Spinal cord (tissue), 10 donors: ENCODE results near the gene ZBED4. TPM values are rescaled to one million over a fixed set of nuclear protein-coding genes. Genes with fewer than 3 reads are reported as not detected.

Source experiments
- DNase-seq, 6 donors: peaks; one replicate each; pipeline versions ENCODE4 v3.0.0 to v3.0.0-alpha.2; 2013 to 2015; ENCODE audit warnings: low spot score in 6 of 6, low read depth in 4 of 6
- H3K27ac ChIP-seq: one replicate; pipeline ENCODE4 v1.5.1; 2013; ENCODE audit warnings: low read depth, low read length, control low read depth
- H3K27me3 ChIP-seq: one replicate; pipeline ENCODE4 v1.6.1; 2013; ENCODE audit warnings: low read length; ENCODE audit not compliant: control insufficient read depth, insufficient read depth
- H3K36me3 ChIP-seq: one replicate; pipeline ENCODE4 v1.6.1; 2013; ENCODE audit warnings: low read length; ENCODE audit not compliant: control insufficient read depth, insufficient read depth
- H3K4me1 ChIP-seq: one replicate; pipeline ENCODE4 v1.6.1; 2013; ENCODE audit warnings: low read length; ENCODE audit not compliant: control insufficient read depth, insufficient read depth
- H3K4me3 ChIP-seq: one replicate; pipeline ENCODE4 v1.5.1; 2013; ENCODE audit warnings: low read depth, low read length, control low read depth
- H3K9me3 ChIP-seq: one replicate; pipeline ENCODE4 v1.6.1; 2013; ENCODE audit warnings: low read length; ENCODE audit not compliant: control insufficient read depth, insufficient read depth
- WGBS: methylation state at CpG from one replicate; pipeline ENCODE4 v1.1.5; 2013; ENCODE audit warnings: missing lambda C conversion rate; ENCODE audit not compliant: insufficient coverage; 5-methylcytosine and 5-hydroxymethylcytosine counted together
- polyA plus RNA-seq, 2 donors: library from polyadenylated mRNA; unstranded; fragments of 120-200 nt; gene quantifications; one replicate each; pipeline ENCODE4 v1.2.1, GENCODE V29; 2013; ENCODE audit not compliant: insufficient read length in 2 of 2
- total RNA-seq, 2 donors: library from RNA; depleted of rRNA in 1 of 2; stranded (reverse); fragments of 120-200 nt in 1 of 2; fragments of >200 nt in 1 of 2; gene quantifications; one replicate each; pipeline versions ENCODE4 v1.2.3 to v1.2.4, GENCODE V29; 2013 to 2014
- donor health status: healthy.

Gene ZBED4
- total and polyA plus RNA-seq, 4 donors: 8.5 to 15.6 (median 11.8) TPM

DNA sequence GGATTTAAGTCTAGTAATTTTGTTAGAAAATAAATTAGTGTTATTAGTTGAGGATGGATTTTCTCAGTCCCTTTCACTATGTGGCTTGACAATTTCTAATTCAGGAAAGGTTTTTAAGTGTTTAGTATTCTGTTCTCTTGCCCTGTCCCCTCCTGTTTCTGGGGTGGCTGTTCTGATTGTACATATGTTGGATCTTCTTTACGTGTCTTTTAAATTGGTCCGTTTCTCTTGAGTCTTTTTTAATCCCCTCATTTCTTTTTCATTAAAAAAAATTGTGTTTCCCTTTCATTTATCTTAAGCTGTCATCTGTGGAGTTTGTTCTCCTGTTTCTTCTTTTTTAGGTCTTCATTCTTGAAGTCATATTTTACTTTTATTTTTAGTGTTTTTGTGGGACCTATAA lies 12.5 kb downstream of the ZBED4 start:
- Histone ChIP-seq H3K9me3 (peaks cover 6% of the 10 kb centered on the region), H3K4me3 (no peak overlapping the region), H3K27ac (no peak overlapping the region), H3K27me3 (no peaks in the 10 kb centered on the region), H3K4me1 (no peaks in the 10 kb centered on the region), H3K36me3 (peaks cover 3% of the 10 kb centered on the region)
- WGBS: no CpG with 5 or more reads among the region's 2 CpGs
- DNase-seq: no peak

DNA sequence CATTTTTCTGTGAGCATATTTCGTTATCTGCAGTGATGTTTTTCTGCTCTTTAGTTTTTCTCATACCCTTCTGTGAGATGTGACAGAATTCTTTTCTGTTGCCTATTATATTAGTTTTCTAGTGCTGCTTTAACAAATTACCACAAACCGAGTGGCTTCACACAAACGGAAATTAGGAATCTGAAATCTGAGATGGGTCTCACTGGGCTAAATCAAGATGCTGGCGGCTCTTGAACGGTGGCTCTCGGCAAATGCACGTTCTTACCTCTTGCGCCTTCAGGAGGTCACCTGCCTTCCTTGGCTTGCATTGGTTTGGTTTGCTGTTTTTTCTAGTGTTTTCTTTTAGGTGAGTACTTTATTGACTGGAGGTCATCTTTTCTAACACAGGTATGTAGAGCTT lies 13.0 kb downstream of the ZBED4 start:
- Histone ChIP-seq H3K27ac (no peak overlapping the region), H3K9me3 (peaks cover 6% of the 10 kb centered on the region), H3K27me3 (no peaks in the 10 kb centered on the region), H3K4me1 (no peaks in the 10 kb centered on the region), H3K4me3 (no peak overlapping the region), H3K36me3 (peaks cover 3% of the 10 kb centered on the region)
- 84% methylated on average over 5 of the region's 8 CpGs for WGBS
- no peak for DNase-seq

DNA sequence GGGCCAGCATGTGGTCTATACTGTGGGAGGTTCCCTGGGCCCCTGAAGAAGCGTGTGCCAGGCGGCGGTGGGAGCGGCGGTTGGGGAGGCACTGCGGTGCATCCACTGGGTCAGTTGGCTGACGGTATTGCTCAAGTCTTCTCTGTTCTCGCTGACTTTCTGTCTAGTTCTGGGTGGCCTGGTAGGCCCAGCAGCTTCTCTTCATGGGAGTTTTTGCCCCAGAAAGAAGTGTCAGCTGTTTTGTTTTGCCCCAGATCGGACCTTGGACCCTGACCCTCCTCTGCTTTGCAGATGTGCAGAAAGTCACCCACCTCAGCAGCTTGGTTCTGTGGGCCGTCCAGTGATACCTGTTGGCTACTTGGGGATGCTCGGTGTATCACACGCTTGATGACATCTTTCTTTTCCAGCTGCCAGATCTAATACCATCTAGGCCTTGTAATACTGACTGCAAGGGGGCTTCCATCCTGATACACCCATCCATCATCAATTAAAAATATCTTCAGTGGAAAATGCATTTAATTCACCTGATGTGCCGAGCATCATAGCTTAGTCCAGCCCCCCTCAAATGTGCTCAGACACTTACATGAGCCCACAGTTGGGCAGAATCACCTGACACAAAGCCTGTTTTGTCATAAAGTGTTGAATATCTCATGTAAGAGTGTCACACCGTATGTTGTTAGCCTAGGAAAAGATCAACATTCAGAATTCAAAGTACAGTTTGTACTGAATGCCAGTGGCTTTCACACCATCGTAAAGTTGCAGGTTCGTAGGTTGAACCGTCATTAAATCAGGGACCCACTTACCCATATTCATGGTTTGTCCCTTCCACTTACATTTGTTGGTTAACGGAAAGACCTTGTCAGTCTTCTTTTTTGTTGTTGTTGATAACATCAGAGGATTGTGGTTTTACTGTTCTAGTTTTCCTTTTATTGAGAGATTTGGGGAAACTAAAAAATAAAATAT lies 13.9 kb downstream of the ZBED4 start:
- no peak for DNase-seq
- peaks cover 6% of the 10 kb centered on the region for H3K9me3 ChIP-seq
- no peaks in the 10 kb centered on the region for H3K27me3 ChIP-seq
- H3K4me1 ChIP-seq: no peaks in the 10 kb centered on the region
- H3K36me3 ChIP-seq: peaks cover 3% of the 10 kb centered on the region
- H3K27ac ChIP-seq: no peak overlapping the region
- 96% methylated on average over 14 of the region's 18 CpGs for WGBS
- H3K4me3 ChIP-seq: no peak overlapping the region

DNA sequence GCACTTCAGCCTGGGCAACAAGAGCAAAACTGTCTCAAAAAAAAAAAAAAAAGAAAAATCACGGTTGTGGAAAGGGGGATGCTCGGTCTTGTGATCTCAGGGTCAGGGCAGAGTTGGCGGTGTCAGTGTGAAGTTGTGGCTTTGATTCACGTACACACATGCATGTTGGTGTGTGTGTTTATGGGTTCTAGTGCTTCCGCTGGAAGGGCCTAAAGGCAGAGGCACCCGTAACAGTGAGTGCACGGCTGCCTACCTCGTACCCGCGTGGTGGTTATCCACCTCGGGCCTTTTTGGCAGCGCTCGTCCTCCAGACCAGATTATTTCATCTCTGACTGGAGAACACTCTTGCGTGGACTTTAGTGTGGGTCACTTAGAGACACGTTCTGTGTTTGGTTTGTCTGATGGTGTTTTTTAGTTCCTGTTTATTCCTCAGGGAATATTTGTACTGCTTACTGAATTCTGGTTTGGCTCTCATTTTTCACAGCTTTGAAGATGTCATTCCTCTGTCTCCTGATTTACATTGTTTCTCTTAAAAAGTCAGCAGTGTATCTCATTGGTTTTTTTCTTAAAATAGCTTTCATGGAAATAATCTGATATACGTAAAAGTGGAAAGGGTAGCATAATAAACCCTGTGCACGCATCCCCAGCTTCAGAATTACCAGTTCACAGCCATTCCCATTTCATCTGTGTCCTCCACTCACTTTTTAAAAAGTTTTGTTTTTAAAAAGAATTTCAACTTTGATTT lies 15.6 kb downstream of the ZBED4 start:
- H3K9me3 ChIP-seq: peaks cover 6% of the 10 kb centered on the region

DNA sequence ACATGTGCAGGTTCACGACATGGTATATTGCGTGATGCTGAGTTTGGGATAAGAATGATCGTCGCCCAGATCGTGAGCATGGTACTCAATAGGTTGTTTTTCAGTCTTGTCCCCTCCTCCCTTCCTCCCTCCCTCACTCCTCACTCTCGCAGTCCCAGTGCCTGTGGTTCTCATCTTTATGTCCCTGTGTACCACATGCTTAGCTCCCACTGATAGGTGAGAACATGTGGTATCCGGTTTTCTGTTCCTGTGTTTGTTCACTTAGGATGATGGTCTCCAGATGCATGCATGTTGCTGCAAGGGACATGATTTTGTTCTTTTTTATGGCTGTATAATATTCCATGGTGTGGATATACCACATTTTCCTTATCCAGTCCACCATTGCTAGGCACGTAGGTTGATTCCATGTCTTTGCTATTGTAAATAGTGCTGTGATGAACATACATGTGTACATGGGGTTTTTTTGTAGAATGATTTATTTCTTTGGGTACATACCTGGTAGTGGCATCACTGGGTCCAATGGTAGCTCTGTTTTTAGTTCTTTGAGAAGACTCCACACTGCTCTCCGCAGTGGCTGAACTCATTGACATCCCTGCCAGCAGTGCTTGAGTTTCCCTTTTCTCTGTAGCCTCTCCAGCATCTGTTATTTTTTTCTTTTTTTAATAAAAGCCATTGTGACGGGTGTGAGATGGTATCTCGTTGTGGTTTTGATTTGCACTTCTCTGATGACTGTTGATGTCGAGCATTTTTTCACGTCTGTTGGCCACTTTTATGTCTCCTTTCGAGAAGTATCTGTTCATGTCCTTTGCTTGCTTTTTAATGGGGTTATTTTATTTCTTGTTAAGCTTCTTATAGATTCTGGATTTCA lies 16.4 kb downstream of the ZBED4 start:
- Histone ChIP-seq H3K9me3 (peaks cover 6% of the 10 kb centered on the region), H3K36me3 (peaks cover 3% of the 10 kb centered on the region), H3K27me3 (no peaks in the 10 kb centered on the region), H3K27ac (no peak overlapping the region), H3K4me1 (no peaks in the 10 kb centered on the region), H3K4me3 (no peak overlapping the region)
- DNase-seq: no peak
- WGBS: no CpG with 5 or more reads among the region's 14 CpGs

More for the DNA sequence above, 15.6 kb downstream of the ZBED4 start:
- H3K4me3 ChIP-seq: no peak overlapping the region
- no peak overlapping the region for H3K27ac ChIP-seq
- H3K36me3 ChIP-seq: peaks cover 3% of the 10 kb centered on the region
- 98% methylated on average over 15 of the region's 17 CpGs for WGBS
- no peak for DNase-seq
- no peaks in the 10 kb centered on the region for H3K4me1 ChIP-seq
- no peaks in the 10 kb centered on the region for H3K27me3 ChIP-seq

DNA sequence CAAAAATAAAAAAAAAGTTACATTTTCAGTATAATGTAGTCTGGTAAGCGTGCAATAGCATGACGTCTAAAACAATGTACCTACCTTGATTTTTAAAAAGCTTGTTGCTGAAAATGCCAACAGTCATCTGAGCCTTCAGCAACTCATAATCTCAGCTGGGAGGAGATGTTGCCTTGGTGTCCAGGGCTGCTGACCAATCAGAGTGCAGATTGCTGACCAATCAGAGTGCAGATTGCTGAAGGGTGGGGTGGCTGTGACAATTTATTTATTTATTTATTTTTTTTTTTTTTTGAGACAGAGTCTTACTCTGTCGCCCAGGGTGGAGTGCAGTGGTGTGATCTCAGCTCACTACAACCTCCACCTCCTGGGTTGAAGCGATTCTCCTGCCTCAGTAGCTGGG lies 17.8 kb downstream of the ZBED4 start:
- Histone ChIP-seq H3K27me3 (no peaks in the 10 kb centered on the region), H3K4me1 (no peaks in the 10 kb centered on the region), H3K4me3 (no peak overlapping the region), H3K27ac (no peak overlapping the region), H3K9me3 (peaks cover 6% of the 10 kb centered on the region), H3K36me3 (peaks cover 6% of the 10 kb centered on the region)
- no CpG with 5 or more reads among the region's 4 CpGs for WGBS
- DNase-seq: no peak

DNA sequence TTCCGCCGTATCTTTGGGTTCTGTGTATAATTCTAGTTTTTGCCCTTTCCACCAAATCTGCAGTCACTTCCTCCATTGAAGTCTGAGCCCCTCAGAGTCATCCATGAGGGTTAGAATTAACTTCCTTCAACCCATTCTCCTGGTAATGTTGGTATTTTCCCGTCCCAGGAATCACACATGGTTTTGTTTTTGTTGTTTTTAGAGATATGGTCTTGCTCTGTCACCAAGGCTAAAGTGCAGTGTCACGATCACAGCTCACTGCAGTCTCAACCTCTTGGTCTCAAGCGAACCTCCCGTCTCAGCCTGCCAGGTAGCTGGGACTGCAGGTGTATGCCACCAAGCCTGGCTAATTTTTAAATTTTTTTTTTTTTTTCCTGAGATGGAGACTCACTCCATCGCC lies 18.7 kb downstream of the ZBED4 start:
- H3K4me1 ChIP-seq: no peaks in the 10 kb centered on the region
- H3K27me3 ChIP-seq: no peaks in the 10 kb centered on the region
- H3K27ac ChIP-seq: no peak overlapping the region
- WGBS: 82% methylated on average over 3 of the region's 7 CpGs
- DNase-seq: no peak
- peaks cover 6% of the 10 kb centered on the region for H3K9me3 ChIP-seq
- peaks cover 6% of the 10 kb centered on the region for H3K36me3 ChIP-seq
- no peak overlapping the region for H3K4me3 ChIP-seq

DNA sequence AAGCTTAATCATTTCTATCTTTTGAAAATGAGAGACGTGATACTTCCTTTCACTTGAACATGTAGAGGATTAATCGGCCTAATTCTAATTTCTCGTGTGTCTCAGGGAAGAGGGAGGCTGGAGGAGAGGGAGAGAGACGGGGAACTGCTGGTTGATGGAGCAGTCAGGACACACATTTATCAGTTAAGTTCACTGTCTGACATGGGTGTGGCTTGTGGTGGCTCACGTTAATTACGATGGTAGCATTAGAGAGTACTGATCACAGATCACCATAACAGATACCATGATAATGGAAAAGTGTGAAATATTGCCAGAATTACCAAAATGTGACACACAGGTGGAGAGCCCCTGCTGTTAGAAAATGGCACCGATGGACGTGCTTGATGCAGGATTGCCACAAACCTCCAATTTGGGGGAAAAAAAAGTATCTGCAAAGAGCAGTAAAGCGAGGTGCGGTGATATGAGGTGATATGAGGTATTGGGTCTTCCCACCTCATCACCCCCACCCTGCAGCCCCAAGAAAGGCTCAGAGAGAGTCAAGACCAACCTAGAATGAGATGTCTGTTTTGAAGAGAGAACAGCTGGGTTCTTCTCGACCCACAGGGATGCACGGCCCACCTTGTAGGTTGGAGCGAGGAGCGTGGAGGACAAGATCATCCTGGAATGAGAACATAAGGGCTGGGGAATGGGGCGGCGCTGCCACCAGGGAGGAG lies 19.7 kb downstream of the ZBED4 start:
- Histone ChIP-seq H3K4me3 (no peak overlapping the region), H3K9me3 (peaks cover 6% of the 10 kb centered on the region), H3K27me3 (no peaks in the 10 kb centered on the region), H3K27ac (no peak overlapping the region), H3K4me1 (no peaks in the 10 kb centered on the region), H3K36me3 (peaks cover 6% of the 10 kb centered on the region)
- 95% methylated on average over 11 of the region's 16 CpGs for WGBS
- DNase-seq: no peak

DNA sequence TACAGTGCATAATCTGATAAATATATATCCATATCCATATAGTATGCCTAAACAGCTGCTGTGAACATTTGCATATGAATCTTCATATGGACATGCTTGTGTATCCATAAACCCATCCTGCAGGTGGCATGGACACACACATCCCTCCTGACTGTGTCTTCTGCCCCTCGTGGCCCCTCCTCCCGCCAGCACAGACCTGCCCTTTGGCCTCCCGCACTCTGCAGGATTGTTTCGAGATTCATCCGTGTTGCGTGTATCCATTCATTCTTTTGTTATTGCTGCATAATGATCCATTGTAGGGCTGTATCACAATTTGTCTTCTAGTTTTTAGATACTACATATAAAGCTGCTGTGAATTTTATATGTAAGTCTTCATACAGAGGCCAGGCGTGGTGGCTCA lies 24.0 kb downstream of the ZBED4 start:
- 100% methylated on average over 5 of the region's 7 CpGs for WGBS

More for the DNA sequence above, 24.0 kb downstream of the ZBED4 start:
- DNase-seq: no peak
- Histone ChIP-seq H3K27ac (no peak overlapping the region), H3K4me1 (peaks cover 5% of the 10 kb centered on the region), H3K36me3 (peaks cover 6% of the 10 kb centered on the region), H3K27me3 (no peaks in the 10 kb centered on the region), H3K9me3 (peaks cover 2% of the 10 kb centered on the region), H3K4me3 (no peak overlapping the region)
